GM12878 (cell line): ENCODE data around the gene QSOX2.

Source experiments
- CHD2 ChIP-seq: IDR thresholded peaks from 2 replicates; pipeline ENCODE4 v1.6.1; 2011; ENCODE audit warnings: low read depth, low read length, improper control_type of control experiment, borderline replicate concordance
- ELK1 ChIP-seq: IDR thresholded peaks from 2 replicates; pipeline ENCODE4 v1.6.1; 2012; ENCODE audit warnings: low read depth, low read length, improper control_type of control experiment
- EZH2 ChIP-seq: IDR thresholded peaks from 2 replicates; pipeline ENCODE4 v1.6.1; 2012; ENCODE audit warnings: low read depth, mild to moderate bottlenecking, control low read depth, inconsistent platforms, low read length, borderline replicate concordance; ENCODE audit not compliant: control insufficient read depth
- JUNB ChIP-seq: IDR thresholded peaks from 2 replicates; pipeline ENCODE4 v1.6.1; 2016; ENCODE audit warnings: antibody characterized with exemption, mild to moderate bottlenecking
- NFYA ChIP-seq: IDR thresholded peaks from 2 replicates; pipeline ENCODE4 v1.6.1; 2011; ENCODE audit warnings: low read depth, mild to moderate bottlenecking, low read length, improper control_type of control experiment, borderline replicate concordance
- POLR2AphosphoS5 ChIP-seq: IDR thresholded peaks from 2 replicates; pipeline ENCODE4 v1.6.1; 2011; ENCODE audit warnings: mild to moderate bottlenecking, low read length, inconsistent platforms
- SIN3A ChIP-seq: IDR thresholded peaks from 2 replicates; pipeline ENCODE4 v1.6.1; 2012; ENCODE audit warnings: low read depth, low read length, improper control_type of control experiment
- SREBF2 ChIP-seq: IDR thresholded peaks from 2 replicates; pipeline ENCODE4 v1.6.1; 2012; ENCODE audit warnings: mild to moderate bottlenecking, low read length
- TF ChIP-seq, protein P1 (sequence below): IDR thresholded peaks from 2 replicates; pipeline ENCODE4 v1.6.1; 2012; ENCODE audit warnings: mild to moderate bottlenecking, low read depth, low read length
- TF ChIP-seq, protein P2 (sequence below), 3 experiments: IDR thresholded peaks in 2 of 3; conservative IDR thresholded peaks in 1 of 3; 2 replicates each; pipeline ENCODE4 v1.5.1; 2011; ENCODE audit warnings: low read depth in 3 of 3, low read length in 3 of 3, mild to moderate bottlenecking in 3 of 3, control low read depth in 2 of 3, moderate library complexity in 2 of 3, inconsistent platforms in 1 of 3, mixed read lengths in 1 of 3; ENCODE audit not compliant: control insufficient read depth in 2 of 3, insufficient read depth in 1 of 3; ENCODE audit errors: extremely low read depth in 1 of 3
- TF ChIP-seq, protein P3 (sequence below): fragments of 450-650 bp; IDR thresholded peaks from 2 replicates; pipeline ENCODE4 v1.6.1; 2014; ENCODE audit warnings: mild to moderate bottlenecking
- TF ChIP-seq, protein P4 (sequence below): IDR thresholded peaks from 2 replicates; pipeline ENCODE4 v1.6.1; 2011; ENCODE audit warnings: low read depth, low read length, improper control_type of control experiment, borderline replicate concordance

- TF ChIP-seq SREBF2 (no peak), EZH2 (no peak), POLR2AphosphoS5 (peak; percentile 75; the same call in 1 of the 2 replicates), NFYA (no peak), CHD2 (no peak), JUNB (no peak), SIN3A (no peak), ELK1 (no peak)
- TF ChIP-seq, protein P1, sequence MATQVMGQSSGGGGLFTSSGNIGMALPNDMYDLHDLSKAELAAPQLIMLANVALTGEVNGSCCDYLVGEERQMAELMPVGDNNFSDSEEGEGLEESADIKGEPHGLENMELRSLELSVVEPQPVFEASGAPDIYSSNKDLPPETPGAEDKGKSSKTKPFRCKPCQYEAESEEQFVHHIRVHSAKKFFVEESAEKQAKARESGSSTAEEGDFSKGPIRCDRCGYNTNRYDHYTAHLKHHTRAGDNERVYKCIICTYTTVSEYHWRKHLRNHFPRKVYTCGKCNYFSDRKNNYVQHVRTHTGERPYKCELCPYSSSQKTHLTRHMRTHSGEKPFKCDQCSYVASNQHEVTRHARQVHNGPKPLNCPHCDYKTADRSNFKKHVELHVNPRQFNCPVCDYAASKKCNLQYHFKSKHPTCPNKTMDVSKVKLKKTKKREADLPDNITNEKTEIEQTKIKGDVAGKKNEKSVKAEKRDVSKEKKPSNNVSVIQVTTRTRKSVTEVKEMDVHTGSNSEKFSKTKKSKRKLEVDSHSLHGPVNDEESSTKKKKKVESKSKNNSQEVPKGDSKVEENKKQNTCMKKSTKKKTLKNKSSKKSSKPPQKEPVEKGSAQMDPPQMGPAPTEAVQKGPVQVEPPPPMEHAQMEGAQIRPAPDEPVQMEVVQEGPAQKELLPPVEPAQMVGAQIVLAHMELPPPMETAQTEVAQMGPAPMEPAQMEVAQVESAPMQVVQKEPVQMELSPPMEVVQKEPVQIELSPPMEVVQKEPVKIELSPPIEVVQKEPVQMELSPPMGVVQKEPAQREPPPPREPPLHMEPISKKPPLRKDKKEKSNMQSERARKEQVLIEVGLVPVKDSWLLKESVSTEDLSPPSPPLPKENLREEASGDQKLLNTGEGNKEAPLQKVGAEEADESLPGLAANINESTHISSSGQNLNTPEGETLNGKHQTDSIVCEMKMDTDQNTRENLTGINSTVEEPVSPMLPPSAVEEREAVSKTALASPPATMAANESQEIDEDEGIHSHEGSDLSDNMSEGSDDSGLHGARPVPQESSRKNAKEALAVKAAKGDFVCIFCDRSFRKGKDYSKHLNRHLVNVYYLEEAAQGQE = no peak
- TF ChIP-seq, protein P2, sequence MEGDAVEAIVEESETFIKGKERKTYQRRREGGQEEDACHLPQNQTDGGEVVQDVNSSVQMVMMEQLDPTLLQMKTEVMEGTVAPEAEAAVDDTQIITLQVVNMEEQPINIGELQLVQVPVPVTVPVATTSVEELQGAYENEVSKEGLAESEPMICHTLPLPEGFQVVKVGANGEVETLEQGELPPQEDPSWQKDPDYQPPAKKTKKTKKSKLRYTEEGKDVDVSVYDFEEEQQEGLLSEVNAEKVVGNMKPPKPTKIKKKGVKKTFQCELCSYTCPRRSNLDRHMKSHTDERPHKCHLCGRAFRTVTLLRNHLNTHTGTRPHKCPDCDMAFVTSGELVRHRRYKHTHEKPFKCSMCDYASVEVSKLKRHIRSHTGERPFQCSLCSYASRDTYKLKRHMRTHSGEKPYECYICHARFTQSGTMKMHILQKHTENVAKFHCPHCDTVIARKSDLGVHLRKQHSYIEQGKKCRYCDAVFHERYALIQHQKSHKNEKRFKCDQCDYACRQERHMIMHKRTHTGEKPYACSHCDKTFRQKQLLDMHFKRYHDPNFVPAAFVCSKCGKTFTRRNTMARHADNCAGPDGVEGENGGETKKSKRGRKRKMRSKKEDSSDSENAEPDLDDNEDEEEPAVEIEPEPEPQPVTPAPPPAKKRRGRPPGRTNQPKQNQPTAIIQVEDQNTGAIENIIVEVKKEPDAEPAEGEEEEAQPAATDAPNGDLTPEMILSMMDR (IDR thresholded peaks at IDR 0.05 in 2 of 3, conservative IDR thresholded peaks at IDR 0.05 in 1 of 3; ENCODE audit: control insufficient read depth in 2 of 3, extremely low read depth in 1 of 3, insufficient read depth in 1 of 3, low read depth in 3 of 3, low read length in 3 of 3) = peak; percentile 14 to 54 (median 19); a peak in 3 of 6 replicates
- TF ChIP-seq, protein P3, sequence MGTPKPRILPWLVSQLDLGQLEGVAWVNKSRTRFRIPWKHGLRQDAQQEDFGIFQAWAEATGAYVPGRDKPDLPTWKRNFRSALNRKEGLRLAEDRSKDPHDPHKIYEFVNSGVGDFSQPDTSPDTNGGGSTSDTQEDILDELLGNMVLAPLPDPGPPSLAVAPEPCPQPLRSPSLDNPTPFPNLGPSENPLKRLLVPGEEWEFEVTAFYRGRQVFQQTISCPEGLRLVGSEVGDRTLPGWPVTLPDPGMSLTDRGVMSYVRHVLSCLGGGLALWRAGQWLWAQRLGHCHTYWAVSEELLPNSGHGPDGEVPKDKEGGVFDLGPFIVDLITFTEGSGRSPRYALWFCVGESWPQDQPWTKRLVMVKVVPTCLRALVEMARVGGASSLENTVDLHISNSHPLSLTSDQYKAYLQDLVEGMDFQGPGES = no peak
- TF ChIP-seq, protein P4, sequence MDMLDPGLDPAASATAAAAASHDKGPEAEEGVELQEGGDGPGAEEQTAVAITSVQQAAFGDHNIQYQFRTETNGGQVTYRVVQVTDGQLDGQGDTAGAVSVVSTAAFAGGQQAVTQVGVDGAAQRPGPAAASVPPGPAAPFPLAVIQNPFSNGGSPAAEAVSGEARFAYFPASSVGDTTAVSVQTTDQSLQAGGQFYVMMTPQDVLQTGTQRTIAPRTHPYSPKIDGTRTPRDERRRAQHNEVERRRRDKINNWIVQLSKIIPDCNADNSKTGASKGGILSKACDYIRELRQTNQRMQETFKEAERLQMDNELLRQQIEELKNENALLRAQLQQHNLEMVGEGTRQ = no peak
Observed at GRCh38 chr9:136267261-136268111, 21.9 kb upstream of the QSOX2 start.
